Thymus (tissue), 11 donors: ENCODE results near the gene CYP21A2. TPM values are rescaled to one million over a fixed set of nuclear protein-coding genes. Genes with fewer than 3 reads are reported as not detected.
A peak's percentile ranks its signal among the peaks of the same experiment; 100 is the strongest.

Experiments used
- DNase-seq, 9 donors: peaks; one replicate each; pipeline ENCODE4 v3.0.0-alpha.2; 2013; ENCODE audit warnings: low spot score in 9 of 9, low read depth in 6 of 9, missing footprints in 1 of 9
- H3K27ac ChIP-seq, 2 donors: one replicate each; pipeline ENCODE4 v1.5.1; 2013; ENCODE audit warnings: control low read depth in 1 of 2, low read depth in 1 of 2, low read length in 1 of 2, mild to moderate bottlenecking in 1 of 2, moderate library complexity in 1 of 2
- H3K27me3 ChIP-seq, 2 donors: one replicate each; pipeline ENCODE4 v1.5.1; 2013; ENCODE audit warnings: low read length in 1 of 2; ENCODE audit not compliant: control insufficient read depth in 2 of 2, insufficient read depth in 1 of 2
- H3K36me3 ChIP-seq, 2 donors: one replicate each; pipeline ENCODE4 v1.5.1; 2013; ENCODE audit warnings: low read length in 1 of 2, mild to moderate bottlenecking in 1 of 2, moderate library complexity in 1 of 2; ENCODE audit not compliant: control insufficient read depth in 2 of 2, insufficient read depth in 2 of 2
- H3K4me1 ChIP-seq, 2 donors: one replicate each; pipeline ENCODE4 v1.5.1; 2013; ENCODE audit warnings: low read length in 2 of 2; ENCODE audit not compliant: control insufficient read depth in 2 of 2, insufficient read depth in 2 of 2
- H3K4me3 ChIP-seq, 2 donors: one replicate each; pipeline ENCODE4 v1.5.1; 2013; ENCODE audit warnings: low read length in 2 of 2, control low read depth in 1 of 2, mild to moderate bottlenecking in 1 of 2
- H3K9me3 ChIP-seq, 2 donors: one replicate each; pipeline ENCODE4 v1.5.1; 2013; ENCODE audit warnings: low read length in 1 of 2, mild to moderate bottlenecking in 1 of 2; ENCODE audit not compliant: control insufficient read depth in 2 of 2, insufficient read depth in 1 of 2
- WGBS: extraction: QIAGEN DNeasy Blood & Tissue Kit; methylation state at CpG from one replicate; pipeline ENCODE4 v1.1.7; 2013; 5-methylcytosine and 5-hydroxymethylcytosine counted together
- polyA plus RNA-seq: library from polyadenylated mRNA; stranded (reverse); fragments of 200-250 nt; gene quantifications from one replicate; pipeline ENCODE4 v1.2.3, GENCODE V29; 2013
- total RNA-seq: library from RNA; stranded (reverse); fragments of 120-200 nt; gene quantifications from one replicate; pipeline ENCODE4 v1.2.4, GENCODE V29; 2013
- donor health status: healthy.

CYP21A2 gene
- total and polyA plus RNA-seq, 2 donors, result 0.24 to 15.7 TPM

GRCh38 chr6:32083812-32084768, 45.9 kb downstream of the CYP21A2 start:
- no peak for DNase-seq
- H3K4me3 ChIP-seq, result no peak overlapping the region
- H3K9me3 ChIP-seq, result no peaks in the 10 kb centered on the region
- no peaks in the 10 kb centered on the region for H3K36me3 ChIP-seq
- H3K27ac ChIP-seq, result no peak overlapping the region
- 96% methylated on average over 22 of the region's 22 CpGs for WGBS
- peaks cover 0 to 3% of the 10 kb centered on the region in 2 donors for H3K4me1 ChIP-seq
- peaks cover 11 to 81% of the 10 kb centered on the region in 2 donors for H3K27me3 ChIP-seq

- Histone ChIP-seq H3K4me1 (peaks cover 0 to 3% of the 10 kb centered on the region in 2 donors), H3K4me3 (no peak overlapping the region), H3K36me3 (no peaks in the 10 kb centered on the region), H3K9me3 (no peaks in the 10 kb centered on the region), H3K27ac (no peak overlapping the region), H3K27me3 (peaks cover 12 to 85% of the 10 kb centered on the region in 2 donors)
- 100% methylated on average over 2 of the region's 2 CpGs for whole genome bisulfite sequencing
- DNase-seq, result no peak
Measured at GRCh38 chr6:32084780-32085179, 46.6 kb downstream of the CYP21A2 start.

GRCh38 chr6:32085759-32086459, 47.7 kb downstream of the CYP21A2 start:
- no peaks in the 10 kb centered on the region for H3K9me3 ChIP-seq
- no peak for DNase-seq
- peaks cover 12 to 93% of the 10 kb centered on the region in 2 donors for H3K27me3 ChIP-seq
- WGBS, result 89% methylated on average over 17 of the region's 17 CpGs
- H3K4me3 ChIP-seq, result no peak overlapping the region
- H3K36me3 ChIP-seq, result no peaks in the 10 kb centered on the region
- no peak overlapping the region for H3K27ac ChIP-seq
- H3K4me1 ChIP-seq, result peaks cover 0 to 3% of the 10 kb centered on the region in 2 donors

GRCh38 chr6:32086661-32087573, 48.7 kb downstream of the CYP21A2 start:
- WGBS, result 32% methylated on average over 45 of the region's 45 CpGs
- H3K4me3 ChIP-seq, result no peak overlapping the region
- peak overlapping the region in 1 of 2 donors; percentile 49 for H3K27ac ChIP-seq
- no peak for DNase-seq
- no peaks in the 10 kb centered on the region for H3K36me3 ChIP-seq
- H3K9me3 ChIP-seq, result no peaks in the 10 kb centered on the region
- peaks cover 0 to 3% of the 10 kb centered on the region in 2 donors for H3K4me1 ChIP-seq
- peaks cover 12 to 91% of the 10 kb centered on the region in 2 donors for H3K27me3 ChIP-seq

- peak; percentile 11 to 65 (median 24) for DNase-seq
- H3K27ac ChIP-seq, result no peak overlapping the region
- no peaks in the 10 kb centered on the region for H3K9me3 ChIP-seq
- H3K27me3 ChIP-seq, result peaks cover 12 to 87% of the 10 kb centered on the region in 2 donors
- no peak overlapping the region for H3K4me3 ChIP-seq
- H3K36me3 ChIP-seq, result no peaks in the 10 kb centered on the region
- H3K4me1 ChIP-seq, result peaks cover 0 to 3% of the 10 kb centered on the region in 2 donors
- 19% methylated on average over 49 of the region's 50 CpGs for WGBS
Measured at GRCh38 chr6:32087574-32088486, 49.6 kb downstream of the CYP21A2 start.

GRCh38 chr6:32088487-32089049, 50.4 kb downstream of the CYP21A2 start:
- 96% methylated on average over 14 of the region's 14 CpGs for WGBS
- no peaks in the 10 kb centered on the region for H3K9me3 ChIP-seq
- no peak overlapping the region for H3K27ac ChIP-seq
- no peaks in the 10 kb centered on the region for H3K36me3 ChIP-seq
- peaks cover 12 to 89% of the 10 kb centered on the region in 2 donors for H3K27me3 ChIP-seq
- no peak overlapping the region for H3K4me3 ChIP-seq
- no peak for DNase-seq
- peaks cover 0 to 3% of the 10 kb centered on the region in 2 donors for H3K4me1 ChIP-seq

GRCh38 chr6:32089082-32089828, 51.0 kb downstream of the CYP21A2 start:
- no peak overlapping the region for H3K4me3 ChIP-seq
- peaks cover 0 to 3% of the 10 kb centered on the region in 2 donors for H3K4me1 ChIP-seq
- H3K36me3 ChIP-seq, result no peaks in the 10 kb centered on the region
- peaks cover 12 to 87% of the 10 kb centered on the region in 2 donors for H3K27me3 ChIP-seq
- WGBS, result 94% methylated on average over 10 of the region's 10 CpGs
- no peak for DNase-seq
- H3K27ac ChIP-seq, result no peak overlapping the region
- no peaks in the 10 kb centered on the region for H3K9me3 ChIP-seq
